Measurements from ENCODE around the gene EMD.

The EMD gene

GRCh38 chrX:154353172-154353843, 25.8 kb upstream of the EMD start:
- Histone ChIP-seq H3K4ac (ENCODE audit: low read length) (no peak overlapping the region), H3K18ac (ENCODE audit: low read length) (no peak overlapping the region), H3K36me3 (replicated peaks in 1 of 2; ENCODE audit: control insufficient read depth in 2 of 2, insufficient read depth in 2 of 2, low read length in 2 of 2) (peaks cover 71 to 98% of the 10 kb centered on the region in 2 donors), H3K9me3 (replicated peaks in 1 of 2; ENCODE audit: control insufficient read depth in 2 of 2, insufficient read depth in 1 of 2, low read depth in 1 of 2, low read length in 2 of 2) (no peaks in the 10 kb centered on the region), H2AK5ac (ENCODE audit: low read depth, low read length) (no peak overlapping the region), H3K27me3 (ENCODE audit: control insufficient read depth in 3 of 3, insufficient read depth in 3 of 3, low read depth in 1 of 3, low read length in 3 of 3) (peaks cover 0 to 2% (median 0%) of the 10 kb centered on the region in 3 experiments), H3K4me3 (ENCODE audit: low read length in 2 of 2) (no peak overlapping the region), H2BK15ac (ENCODE audit: low read length) (no peak overlapping the region), H2BK5ac (ENCODE audit: low read length) (no peak overlapping the region), H3K14ac (ENCODE audit: low read length) (no peak overlapping the region), H2AFZ (ENCODE audit: low read length) (no peak overlapping the region), H3K9ac (ENCODE audit: low read depth, low read length, poor library complexity) (no peak overlapping the region), H3K4me2 (ENCODE audit: insufficient read depth, low read length, poor library complexity, severe bottlenecking) (no peak overlapping the region), H4K91ac (ENCODE audit: low read depth, low read length, poor library complexity) (no peak overlapping the region), H3K79me1 (ENCODE audit: low read depth, low read length) (peaks cover 12% of the 10 kb centered on the region), H2BK12ac (ENCODE audit: low read length) (no peak overlapping the region), H3K27ac (replicated peaks; ENCODE audit: low read length) (no peak overlapping the region), H4K8ac (ENCODE audit: low read depth, low read length) (no peak overlapping the region), H3K4me1 (ENCODE audit: control insufficient read depth in 2 of 2, insufficient read depth in 1 of 2, low read depth in 1 of 2, low read length in 2 of 2) (no peaks in the 10 kb centered on the region), H3K23ac (ENCODE audit: low read depth, low read length, poor library complexity) (peak overlapping the region; percentile 43), H2BK120ac (ENCODE audit: low read depth, low read length) (no peak overlapping the region)
- WGBS, 2 donors (ENCODE audit: extremely low coverage in 2 of 2, insufficient read length in 2 of 2, insufficient replicate concordance in 1 of 2) = no CpG with 5 or more reads among the region's 24 CpGs
- DNase-seq (ENCODE audit: low spot score) = no peak

GRCh38 chrX:154354013-154354412, 25.1 kb upstream of the EMD start:
- H2BK12ac ChIP-seq (ENCODE audit: low read length) = no peak overlapping the region
- H3K4ac ChIP-seq (ENCODE audit: low read length) = no peak overlapping the region
- H3K9ac ChIP-seq (ENCODE audit: low read depth, low read length, poor library complexity) = no peak overlapping the region
- no peak overlapping the region for H2AK5ac ChIP-seq (ENCODE audit: low read depth, low read length)
- H3K36me3 ChIP-seq (replicated peaks in 1 of 2; ENCODE audit: control insufficient read depth in 2 of 2, insufficient read depth in 2 of 2, low read length in 2 of 2) = peaks cover 75 to 100% of the 10 kb centered on the region in 2 donors
- H3K9me3 ChIP-seq (replicated peaks in 1 of 2; ENCODE audit: control insufficient read depth in 2 of 2, insufficient read depth in 1 of 2, low read depth in 1 of 2, low read length in 2 of 2) = no peaks in the 10 kb centered on the region
- no peak overlapping the region for H4K8ac ChIP-seq (ENCODE audit: low read depth, low read length)
- no peak overlapping the region for H3K23ac ChIP-seq (ENCODE audit: low read depth, low read length, poor library complexity)
- no peak overlapping the region for H3K18ac ChIP-seq (ENCODE audit: low read length)
- H2BK5ac ChIP-seq (ENCODE audit: low read length) = no peak overlapping the region
- no peaks in the 10 kb centered on the region for H3K4me1 ChIP-seq (ENCODE audit: control insufficient read depth in 2 of 2, insufficient read depth in 1 of 2, low read depth in 1 of 2, low read length in 2 of 2)
- no peak overlapping the region for H3K27ac ChIP-seq (replicated peaks; ENCODE audit: low read length)
- H3K4me2 ChIP-seq (ENCODE audit: insufficient read depth, low read length, poor library complexity, severe bottlenecking) = no peak overlapping the region
- no peak overlapping the region for H2AFZ ChIP-seq (ENCODE audit: low read length)
- H3K79me1 ChIP-seq (ENCODE audit: low read depth, low read length) = peaks cover 18% of the 10 kb centered on the region
- no peak overlapping the region for H4K91ac ChIP-seq (ENCODE audit: low read depth, low read length, poor library complexity)
- WGBS, 2 donors (ENCODE audit: extremely low coverage in 2 of 2, insufficient read length in 2 of 2, insufficient replicate concordance in 1 of 2) = no CpG with 5 or more reads among the region's 14 CpGs
- no peak overlapping the region for H3K14ac ChIP-seq (ENCODE audit: low read length)
- H2BK120ac ChIP-seq (ENCODE audit: low read depth, low read length) = no peak overlapping the region
- no peak overlapping the region for H2BK15ac ChIP-seq (ENCODE audit: low read length)
- H3K4me3 ChIP-seq (ENCODE audit: low read length in 2 of 2) = no peak overlapping the region
- no peak for DNase-seq (ENCODE audit: low spot score)
- peaks cover 0 to 2% (median 0%) of the 10 kb centered on the region in 3 experiments for H3K27me3 ChIP-seq (ENCODE audit: control insufficient read depth in 3 of 3, insufficient read depth in 3 of 3, low read depth in 1 of 3, low read length in 3 of 3)

- no peak overlapping the region for H3K9ac ChIP-seq (ENCODE audit: low read depth, low read length, poor library complexity)
- no peak overlapping the region for H3K27ac ChIP-seq (replicated peaks; ENCODE audit: low read length)
- H3K4ac ChIP-seq (ENCODE audit: low read length) = no peak overlapping the region
- H4K91ac ChIP-seq (ENCODE audit: low read depth, low read length, poor library complexity) = no peak overlapping the region
- H3K14ac ChIP-seq (ENCODE audit: low read length) = no peak overlapping the region
- no peak overlapping the region for H2AFZ ChIP-seq (ENCODE audit: low read length)
- no peak overlapping the region for H2BK120ac ChIP-seq (ENCODE audit: low read depth, low read length)
- WGBS, 2 donors (ENCODE audit: extremely low coverage in 2 of 2, insufficient read length in 2 of 2, insufficient replicate concordance in 1 of 2) = no CpG with 5 or more reads among the region's 13 CpGs
- peaks cover 76 to 100% of the 10 kb centered on the region in 2 donors for H3K36me3 ChIP-seq (replicated peaks in 1 of 2; ENCODE audit: control insufficient read depth in 2 of 2, insufficient read depth in 2 of 2, low read length in 2 of 2)
- H3K18ac ChIP-seq (ENCODE audit: low read length) = no peak overlapping the region
- peaks cover 20% of the 10 kb centered on the region for H3K79me1 ChIP-seq (ENCODE audit: low read depth, low read length)
- no peak overlapping the region for H4K8ac ChIP-seq (ENCODE audit: low read depth, low read length)
- H2BK5ac ChIP-seq (ENCODE audit: low read length) = no peak overlapping the region
- H2BK15ac ChIP-seq (ENCODE audit: low read length) = no peak overlapping the region
- H3K4me3 ChIP-seq (ENCODE audit: low read length in 2 of 2) = no peak overlapping the region
- no peak overlapping the region for H3K23ac ChIP-seq (ENCODE audit: low read depth, low read length, poor library complexity)
- H3K4me2 ChIP-seq (ENCODE audit: insufficient read depth, low read length, poor library complexity, severe bottlenecking) = no peak overlapping the region
- H2BK12ac ChIP-seq (ENCODE audit: low read length) = no peak overlapping the region
- no peaks in the 10 kb centered on the region for H3K4me1 ChIP-seq (ENCODE audit: control insufficient read depth in 2 of 2, insufficient read depth in 1 of 2, low read depth in 1 of 2, low read length in 2 of 2)
- no peaks in the 10 kb centered on the region for H3K9me3 ChIP-seq (replicated peaks in 1 of 2; ENCODE audit: control insufficient read depth in 2 of 2, insufficient read depth in 1 of 2, low read depth in 1 of 2, low read length in 2 of 2)
- no peak for DNase-seq (ENCODE audit: low spot score)
- H3K27me3 ChIP-seq (ENCODE audit: control insufficient read depth in 3 of 3, insufficient read depth in 3 of 3, low read depth in 1 of 3, low read length in 3 of 3) = peaks cover 0 to 2% (median 0%) of the 10 kb centered on the region in 3 experiments
- no peak overlapping the region for H2AK5ac ChIP-seq (ENCODE audit: low read depth, low read length)
Measured at GRCh38 chrX:154354516-154354915, 24.6 kb upstream of the EMD start.

- peaks cover 26% of the 10 kb centered on the region for H3K79me1 ChIP-seq (ENCODE audit: low read depth, low read length)
- no peak overlapping the region for H4K91ac ChIP-seq (ENCODE audit: low read depth, low read length, poor library complexity)
- DNase-seq (ENCODE audit: low spot score) = no peak
- H2AK5ac ChIP-seq (ENCODE audit: low read depth, low read length) = no peak overlapping the region
- H4K8ac ChIP-seq (ENCODE audit: low read depth, low read length) = no peak overlapping the region
- no peak overlapping the region for H2BK120ac ChIP-seq (ENCODE audit: low read depth, low read length)
- H3K4me3 ChIP-seq (ENCODE audit: low read length in 2 of 2) = no peak overlapping the region
- H3K14ac ChIP-seq (ENCODE audit: low read length) = no peak overlapping the region
- H3K18ac ChIP-seq (ENCODE audit: low read length) = no peak overlapping the region
- H2BK5ac ChIP-seq (ENCODE audit: low read length) = no peak overlapping the region
- no peaks in the 10 kb centered on the region for H3K4me1 ChIP-seq (ENCODE audit: control insufficient read depth in 2 of 2, insufficient read depth in 1 of 2, low read depth in 1 of 2, low read length in 2 of 2)
- no peaks in the 10 kb centered on the region for H3K9me3 ChIP-seq (replicated peaks in 1 of 2; ENCODE audit: control insufficient read depth in 2 of 2, insufficient read depth in 1 of 2, low read depth in 1 of 2, low read length in 2 of 2)
- H3K23ac ChIP-seq (ENCODE audit: low read depth, low read length, poor library complexity) = no peak overlapping the region
- H3K4ac ChIP-seq (ENCODE audit: low read length) = no peak overlapping the region
- WGBS, 2 donors (ENCODE audit: extremely low coverage in 2 of 2, insufficient read length in 2 of 2, insufficient replicate concordance in 1 of 2) = no CpG with 5 or more reads among the region's 30 CpGs
- no peak overlapping the region for H3K4me2 ChIP-seq (ENCODE audit: insufficient read depth, low read length, poor library complexity, severe bottlenecking)
- no peak overlapping the region for H2BK12ac ChIP-seq (ENCODE audit: low read length)
- no peak overlapping the region for H3K27ac ChIP-seq (replicated peaks; ENCODE audit: low read length)
- no peak overlapping the region for H3K9ac ChIP-seq (ENCODE audit: low read depth, low read length, poor library complexity)
- H3K27me3 ChIP-seq (ENCODE audit: control insufficient read depth in 3 of 3, insufficient read depth in 3 of 3, low read depth in 1 of 3, low read length in 3 of 3) = peaks cover 0 to 2% (median 0%) of the 10 kb centered on the region in 3 experiments
- H2BK15ac ChIP-seq (ENCODE audit: low read length) = no peak overlapping the region
- H2AFZ ChIP-seq (ENCODE audit: low read length) = no peak overlapping the region
- peaks cover 76 to 100% of the 10 kb centered on the region in 2 donors for H3K36me3 ChIP-seq (replicated peaks in 1 of 2; ENCODE audit: control insufficient read depth in 2 of 2, insufficient read depth in 2 of 2, low read length in 2 of 2)
Measured at GRCh38 chrX:154355094-154355775, 23.9 kb upstream of the EMD start.
